SK-N-MC (cell line): ENCODE results near the gene AGBL1.

Source experiments
- EZH2 ChIP-seq: fragments of 200-600 bp; sonication (generic); IDR thresholded peaks from one replicate; pipeline ENCODE4 v1.6.1; 2017; ENCODE audit warnings: antibody characterized with exemption
- FOXP2 ChIP-seq: optimal IDR thresholded peaks from 2 replicates; pipeline ENCODE3; 2011; ENCODE audit warnings: mild to moderate bottlenecking, moderate library complexity; ENCODE audit not compliant: insufficient read depth; ENCODE audit errors: extremely low read length, control extremely low read depth
- POLR2AphosphoS5 ChIP-seq: IDR thresholded peaks from 2 replicates; pipeline ENCODE4 v1.6.1; 2012; ENCODE audit warnings: mild to moderate bottlenecking, low read depth, low read length, borderline replicate concordance

- TF ChIP-seq POLR2AphosphoS5 = no peak
- TF ChIP-seq EZH2 = no peak
- no peak for TF ChIP-seq FOXP2
Observed at GRCh38 chr15:86161250-86161649, 81.6 kb downstream of the AGBL1 start.
